K562 (cell line): ENCODE data around the gene PPP1R37. TPM values are rescaled to one million over a fixed set of nuclear protein-coding genes. Genes with fewer than 3 reads are reported as not detected.

Experiments used
- ATAC-seq: fragments of 200-7000 bp; cut with Tn5 transposase; 3 replicates; pipeline ENCODE4 v1.9.1; 2020; ENCODE audit warnings: moderate library complexity
- BruUV-seq: library from RNA; stranded (reverse); fragments of 400-500 nt; replicated peaks from 2 replicates; lab custom pipeline; 2021; lab: Mats Ljungman, UMichigan
- CTCF ChIA-PET: fragments of 300-600 bp; formaldehyde crosslinking; extraction: SDS; loops from one replicate; lab custom pipeline; 2021; ENCODE audit warnings: low intra/inter-chr PET ratio; lab: Yijun Ruan, JAX
- POLR2A ChIA-PET: fragments of 300-600, 350-650 bp; sonication (Branson Sonifier 250); formaldehyde crosslinking; extraction: SDS; loops from one replicate; lab custom pipeline; 2021; ENCODE audit warnings: antibody characterized with exemption, inconsistent platforms; lab: Yijun Ruan, JAX
- DNase-seq, 4 experiments: peaks; one replicate each; pipeline versions ENCODE4 v3.0.0 to v3.0.0-alpha.2; 2011 to 2018; ENCODE audit warnings: low spot score in 3 of 4, mixed read lengths in 3 of 4; ENCODE audit errors: extremely low read depth in 1 of 4
- FAIRE-seq: peaks from 2 replicates; lab custom pipeline; 2011; peaks lifted over from hg19 to GRCh38; lab: Jason Lieb, UNC
- H2AFZ ChIP-seq: 2 replicates; pipeline ENCODE4 v1.6.0; 2011; ENCODE audit warnings: low read depth, low read length, control low read depth, inconsistent platforms
- H3K27ac ChIP-seq: fragments of 200-600 bp; 3 replicates; pipeline ENCODE4 v1.8.0; 2011; ENCODE audit warnings: low read depth, mild to moderate bottlenecking, control low read depth, inconsistent platforms, low read length, moderate library complexity, mixed read lengths; ENCODE audit errors: extremely low read depth
- H3K27me3 ChIP-seq, 2 experiments: fragments of 300-600 bp in 1 of 2; 2 replicates in 1 of 2; 3 replicates in 1 of 2; pipeline versions ENCODE4 v1.6.0 to v1.8.0; 2011; ENCODE audit warnings: inconsistent platforms in 2 of 2, low read length in 2 of 2, mild to moderate bottlenecking in 1 of 2, mixed read lengths in 1 of 2, moderate library complexity in 1 of 2; ENCODE audit not compliant: control insufficient read depth in 2 of 2, insufficient read depth in 2 of 2
- H3K36me3 ChIP-seq: fragments of 300-600 bp; 3 replicates; pipeline ENCODE4 v1.8.0; 2011; ENCODE audit warnings: mild to moderate bottlenecking, low read length, inconsistent platforms; ENCODE audit not compliant: control insufficient read depth, insufficient read depth
- H3K4me1 ChIP-seq, 2 experiments: fragments of 200-600 bp in 1 of 2; replicated peaks in 1 of 2; 2 replicates in 1 of 2; 3 replicates in 1 of 2; pipeline versions ENCODE4 v1.5.1 to v1.8.0; 2011; ENCODE audit warnings: inconsistent platforms in 2 of 2, low read length in 2 of 2, mild to moderate bottlenecking in 1 of 2, mixed read lengths in 1 of 2, moderate library complexity in 1 of 2; ENCODE audit not compliant: control insufficient read depth in 2 of 2, insufficient read depth in 2 of 2
- H3K4me2 ChIP-seq: 2 replicates; pipeline ENCODE4 v1.6.1; 2011; ENCODE audit warnings: low read length, control low read depth, inconsistent platforms, mixed read lengths; ENCODE audit not compliant: insufficient read depth
- H3K4me3 ChIP-seq: fragments of 200-600 bp; sonication (generic), shearing (Covaris generic); 2 replicates; pipeline ENCODE4 v1.5.1; 2016; ENCODE audit warnings: control low read depth, inconsistent platforms
- H3K79me2 ChIP-seq: fragments of 200-600 bp; 3 replicates; pipeline ENCODE4 v1.8.0; 2011; ENCODE audit warnings: low read length, inconsistent platforms; ENCODE audit not compliant: control insufficient read depth, insufficient read depth
- H3K9ac ChIP-seq, 2 experiments: 2 replicates each; pipeline versions ENCODE4 v1.6.0 to v1.6.1; 2011; ENCODE audit warnings: low read depth in 2 of 2, low read length in 2 of 2, control low read depth in 1 of 2, inconsistent platforms in 1 of 2, mild to moderate bottlenecking in 1 of 2, mixed read lengths in 1 of 2; ENCODE audit not compliant: insufficient read depth in 1 of 2
- H3K9me1 ChIP-seq: one replicate; pipeline ENCODE4 v1.6.0; 2011; ENCODE audit warnings: inconsistent platforms, mild to moderate bottlenecking, low read length, moderate library complexity; ENCODE audit not compliant: control insufficient read depth, insufficient read depth
- H3K9me3 ChIP-seq: replicated peaks from 2 replicates; pipeline ENCODE4 v1.5.1; 2011; ENCODE audit warnings: low read depth, low read length, inconsistent platforms; ENCODE audit not compliant: control insufficient read depth, insufficient read depth
- H4K20me1 ChIP-seq: replicated peaks from 2 replicates; pipeline ENCODE4 v1.6.1; 2011; ENCODE audit warnings: low read length, inconsistent platforms, mixed read lengths; ENCODE audit not compliant: control insufficient read depth, insufficient read depth
- HEY1 ChIP-seq: fragments of 250-450 bp; sonication (Bioruptor Pico); IDR thresholded peaks from 2 replicates; pipeline ENCODE4 v1.5.0; 2020; ENCODE audit warnings: mild to moderate bottlenecking, moderate library complexity, borderline replicate concordance
- HNRNPH1 ChIP-seq: fragments of 200-400 bp; formaldehyde crosslinking; optimal IDR thresholded peaks from 2 replicates; pipeline ENCODE3; 2017; ENCODE audit warnings: low read depth, mild to moderate bottlenecking, low read length, moderate library complexity
- POLR2G ChIP-seq: fragments of 200-400 bp; formaldehyde crosslinking; IDR thresholded peaks from 2 replicates; pipeline ENCODE4 v1.6.1; 2017; ENCODE audit warnings: low read depth, mild to moderate bottlenecking, antibody characterized with exemption, low read length, moderate library complexity
- POLR3A ChIP-seq: IDR thresholded peaks from 2 replicates; pipeline ENCODE4 v1.6.1; 2011; ENCODE audit warnings: borderline replicate concordance, mild to moderate bottlenecking, moderate library complexity; ENCODE audit not compliant: insufficient read length, insufficient read depth; ENCODE audit errors: extremely low read depth
- SREBF2 ChIP-seq: sonication (generic); formaldehyde crosslinking; IDR thresholded peaks from 2 replicates; pipeline ENCODE4 v1.4.0; 2020; ENCODE audit warnings: mild to moderate bottlenecking, missing genetic modification reagents
- TOE1 ChIP-seq, 2 experiments: fragments of 450-650 bp in 1 of 2; sonication (generic) in 1 of 2; formaldehyde crosslinking in 1 of 2; IDR thresholded peaks; 2 replicates each; pipeline versions ENCODE4 v1.7.1 to v1.8.0; 2016 to 2022; ENCODE audit warnings: borderline replicate concordance in 2 of 2, mild to moderate bottlenecking in 2 of 2, antibody characterized with exemption in 1 of 2, inconsistent platforms in 1 of 2, low read depth in 1 of 2, missing genetic modification reagents in 1 of 2, moderate library complexity in 1 of 2
- ZKSCAN1 ChIP-seq: fragments of 150-350 bp; IDR thresholded peaks from 2 replicates; pipeline ENCODE4 v1.6.1; 2016; ENCODE audit warnings: low read depth, low read length
- ZNF165 ChIP-seq: fragments of 250-450 bp; sonication (Bioruptor Pico); IDR thresholded peaks from 2 replicates; pipeline ENCODE4 v1.4.0; 2020; ENCODE audit warnings: borderline replicate concordance
- WGBS: fragments of 100-300 bp; shearing (Covaris generic); methylation state at CpG from one replicate; pipeline ENCODE4 v1.1.6; 2016; ENCODE audit warnings: low coverage, mixed read lengths; ENCODE audit not compliant: insufficient coverage; ENCODE audit errors: missing lambda C conversion rate; 5-methylcytosine and 5-hydroxymethylcytosine counted together
- in situ Hi-C: fragments of 300-500 bp; cut with MboI; formaldehyde crosslinking; loops from 4 replicates; pipeline ENCODE4 v1.15.0; 2018; ENCODE audit warnings: inconsistent platforms, mixed read lengths
- intact Hi-C: fragments of 100-400 bp; cut with micrococcal nuclease; formaldehyde crosslinking; loops from 2 replicates; pipeline ENCODE4 v1.14.2; 2022
- polyA plus RNA-seq, 8 experiments: library from polyadenylated mRNA; depleted of rRNA in 4 of 8; stranded (reverse) in 5 of 8; unstranded in 3 of 8; fragments of >200 nt; fragmentation: Nextera tagmentation in 2 of 8; fragmentation: Illumina TruSeq in 1 of 8; extraction: Ambion mirVana in 2 of 8; extraction: Trizol in 1 of 8; gene quantifications; 2 replicates each; pipeline versions ENCODE4 v1.2.1 to v1.2.3, GENCODE V29; 2011 to 2014; ENCODE audit warnings: inconsistent platforms in 1 of 8, missing spikeins in 1 of 8
- total RNA-seq, 7 experiments: library from RNA; depleted of rRNA in 6 of 7; stranded (reverse); fragments of >200 nt in 6 of 7; fragmentation: Illumina TruSeq in 2 of 7; extraction: Trizol in 2 of 7; gene quantifications; 2 replicates each; pipeline versions ENCODE4 v1.2.1 to v1.2.3, GENCODE V29; 2011 to 2021; ENCODE audit warnings: low replicate concordance in 1 of 7
- TF ChIP-seq, protein P1 (sequence below), 2 experiments: fragments of 200-800 bp in 1 of 2; sonication (Bioruptor generic) in 1 of 2; sonication (generic) in 1 of 2; formaldehyde crosslinking in 1 of 2; IDR thresholded peaks in 1 of 2; conservative IDR thresholded peaks in 1 of 2; 2 replicates each; pipeline versions ENCODE4 v1.5.0 to v1.6.1; 2016 to 2020; ENCODE audit warnings: missing compliant biosample characterization in 1 of 2, missing genetic modification characterization in 1 of 2, missing genetic modification reagents in 1 of 2
- TF ChIP-seq, protein P2 (sequence below), 3 experiments: IDR thresholded peaks in 2 of 3; conservative IDR thresholded peaks in 1 of 3; 2 replicates each; pipeline ENCODE4 v1.5.1; 2011 to 2012; ENCODE audit warnings: low read length in 3 of 3, mild to moderate bottlenecking in 3 of 3, control low read depth in 2 of 3, improper control_type of control experiment in 1 of 3, inconsistent platforms in 1 of 3, low read depth in 1 of 3, mixed read lengths in 1 of 3, moderate library complexity in 1 of 3; ENCODE audit not compliant: insufficient read depth in 2 of 3
- TF ChIP-seq, protein P3 (sequence below): IDR thresholded peaks from 2 replicates; pipeline ENCODE4 v1.6.1; 2016; ENCODE audit warnings: missing genetic modification characterization, missing compliant biosample characterization

Gene PPP1R37
- total and polyA plus RNA-seq, 9 of the 15 experiments (the other 6 are each of a cell fraction or from before 2014, with no cell fraction given), result 0.04 to 20.3 (median 7.3) TPM

DNA sequence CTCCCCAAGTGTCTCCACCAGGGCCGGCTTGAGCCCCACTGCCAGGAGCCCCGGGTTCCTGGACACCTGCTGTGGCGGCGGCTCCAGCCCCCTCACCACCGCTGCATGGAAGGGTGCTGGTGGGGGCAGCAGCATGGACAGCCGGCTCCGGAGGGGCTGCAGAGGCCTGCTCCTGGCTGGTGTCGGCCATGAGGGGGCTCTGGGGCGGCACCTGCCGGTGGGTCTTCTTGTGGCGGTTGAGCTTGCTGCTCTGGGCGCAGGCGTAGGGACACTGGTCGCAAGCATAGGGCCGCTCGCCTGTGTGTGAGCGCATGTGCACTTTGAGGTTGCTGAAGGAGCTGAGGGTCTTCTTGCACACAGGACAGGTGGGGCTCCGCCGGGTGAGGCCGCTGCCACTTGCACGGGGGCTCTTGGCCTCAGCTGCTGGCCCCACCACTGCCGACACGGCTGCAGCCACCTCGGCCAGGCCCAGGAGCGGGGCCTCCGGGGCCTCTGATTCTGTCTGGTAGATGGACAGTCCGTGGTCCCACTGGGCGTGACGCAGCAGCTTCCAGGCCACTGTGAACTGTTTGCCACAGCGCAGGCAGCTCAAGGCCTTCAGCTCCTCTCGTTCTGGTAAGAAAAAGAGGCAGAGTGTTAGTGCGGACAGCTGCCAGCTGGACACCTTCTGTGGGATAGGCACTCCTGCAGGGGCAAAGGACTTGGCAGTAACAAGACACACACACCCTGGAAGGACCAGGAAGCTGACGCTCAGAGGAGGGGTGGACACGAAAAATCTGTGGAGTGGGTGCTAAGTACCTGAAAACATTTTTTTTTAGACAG is 20.8 kb upstream of the PPP1R37 start:
- no peak for FAIRE-seq
- no peak overlapping the region for H2AFZ ChIP-seq
- H3K79me2 ChIP-seq, result peaks cover 22% of the 10 kb centered on the region
- H3K27me3 ChIP-seq, result no peaks in the 10 kb centered on the region
- H3K9me3 ChIP-seq, result no peaks in the 10 kb centered on the region
- CTCF ChIA-PET, result no interaction called here
- POLR2A ChIA-PET, result interaction anchor here (0.6 to 0.9 kb wide), 3 partner anchors 10 to 259 kb away, joined by 3 to 4 read pairs (median 3); no protein-coding TSS in a partner anchor
- no peak overlapping the region for H3K4me2 ChIP-seq
- ATAC-seq, result no peak
- H3K27ac ChIP-seq, result no peak overlapping the region
- H3K9me1 ChIP-seq, result no peaks in the 10 kb centered on the region
- no peak overlapping the region for H3K4me3 ChIP-seq
- no peak for DNase-seq
- peaks cover 7% of the 10 kb centered on the region; the same call in 1 of the 2 replicates for H4K20me1 ChIP-seq
- BruUV-seq, result no TSS peak
- H3K36me3 ChIP-seq, result peaks cover 60% of the 10 kb centered on the region; the same call in 2 of the 3 replicates
- 86% methylated on average over 20 of the region's 34 CpGs for WGBS
- H3K4me1 ChIP-seq, result peaks cover 10 to 55% of the 10 kb centered on the region in 2 experiments
- intact Hi-C loops, result no loop called here
- in situ Hi-C loops, result no loop called here
- H3K9ac ChIP-seq, result peak overlapping the region in 1 of 2 experiments; percentile 20; a peak in 2 of 4 replicates
- TF ChIP-seq, protein P1, sequence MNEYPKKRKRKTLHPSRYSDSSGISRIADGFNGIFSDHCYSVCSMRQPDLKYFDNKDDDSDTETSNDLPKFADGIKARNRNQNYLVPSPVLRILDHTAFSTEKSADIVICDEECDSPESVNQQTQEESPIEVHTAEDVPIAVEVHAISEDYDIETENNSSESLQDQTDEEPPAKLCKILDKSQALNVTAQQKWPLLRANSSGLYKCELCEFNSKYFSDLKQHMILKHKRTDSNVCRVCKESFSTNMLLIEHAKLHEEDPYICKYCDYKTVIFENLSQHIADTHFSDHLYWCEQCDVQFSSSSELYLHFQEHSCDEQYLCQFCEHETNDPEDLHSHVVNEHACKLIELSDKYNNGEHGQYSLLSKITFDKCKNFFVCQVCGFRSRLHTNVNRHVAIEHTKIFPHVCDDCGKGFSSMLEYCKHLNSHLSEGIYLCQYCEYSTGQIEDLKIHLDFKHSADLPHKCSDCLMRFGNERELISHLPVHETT (CRISPR knock-in tag; conservative IDR thresholded peaks at IDR 0.05 in 1 of 2, IDR thresholded peaks at IDR 0.05 in 1 of 2), result no peak
- TF ChIP-seq ZKSCAN1, result no peak
- TF ChIP-seq HEY1 (CRISPR knock-in tag), result no peak
- TF ChIP-seq HNRNPH1, result no peak
- TF ChIP-seq POLR2G, result peak; percentile 71
- TF ChIP-seq ZNF165 (CRISPR knock-in tag), result no peak
- no peak for TF ChIP-seq TOE1 (IDR thresholded peaks at IDR 0.05; ENCODE audit: borderline replicate concordance)
- no peak for TF ChIP-seq TOE1 (CRISPR knock-in tag; IDR thresholded peaks at IDR 0.05; ENCODE audit: borderline replicate concordance, low read depth)
- TF ChIP-seq, protein P2, sequence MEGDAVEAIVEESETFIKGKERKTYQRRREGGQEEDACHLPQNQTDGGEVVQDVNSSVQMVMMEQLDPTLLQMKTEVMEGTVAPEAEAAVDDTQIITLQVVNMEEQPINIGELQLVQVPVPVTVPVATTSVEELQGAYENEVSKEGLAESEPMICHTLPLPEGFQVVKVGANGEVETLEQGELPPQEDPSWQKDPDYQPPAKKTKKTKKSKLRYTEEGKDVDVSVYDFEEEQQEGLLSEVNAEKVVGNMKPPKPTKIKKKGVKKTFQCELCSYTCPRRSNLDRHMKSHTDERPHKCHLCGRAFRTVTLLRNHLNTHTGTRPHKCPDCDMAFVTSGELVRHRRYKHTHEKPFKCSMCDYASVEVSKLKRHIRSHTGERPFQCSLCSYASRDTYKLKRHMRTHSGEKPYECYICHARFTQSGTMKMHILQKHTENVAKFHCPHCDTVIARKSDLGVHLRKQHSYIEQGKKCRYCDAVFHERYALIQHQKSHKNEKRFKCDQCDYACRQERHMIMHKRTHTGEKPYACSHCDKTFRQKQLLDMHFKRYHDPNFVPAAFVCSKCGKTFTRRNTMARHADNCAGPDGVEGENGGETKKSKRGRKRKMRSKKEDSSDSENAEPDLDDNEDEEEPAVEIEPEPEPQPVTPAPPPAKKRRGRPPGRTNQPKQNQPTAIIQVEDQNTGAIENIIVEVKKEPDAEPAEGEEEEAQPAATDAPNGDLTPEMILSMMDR (IDR thresholded peaks at IDR 0.05 in 2 of 3, conservative IDR thresholded peaks at IDR 0.05 in 1 of 3; ENCODE audit: insufficient read depth in 2 of 3, low read depth in 1 of 3, low read length in 3 of 3), result no peak
- TF ChIP-seq SREBF2, result no peak
- TF ChIP-seq POLR3A, result no peak
- TF ChIP-seq, protein P3, sequence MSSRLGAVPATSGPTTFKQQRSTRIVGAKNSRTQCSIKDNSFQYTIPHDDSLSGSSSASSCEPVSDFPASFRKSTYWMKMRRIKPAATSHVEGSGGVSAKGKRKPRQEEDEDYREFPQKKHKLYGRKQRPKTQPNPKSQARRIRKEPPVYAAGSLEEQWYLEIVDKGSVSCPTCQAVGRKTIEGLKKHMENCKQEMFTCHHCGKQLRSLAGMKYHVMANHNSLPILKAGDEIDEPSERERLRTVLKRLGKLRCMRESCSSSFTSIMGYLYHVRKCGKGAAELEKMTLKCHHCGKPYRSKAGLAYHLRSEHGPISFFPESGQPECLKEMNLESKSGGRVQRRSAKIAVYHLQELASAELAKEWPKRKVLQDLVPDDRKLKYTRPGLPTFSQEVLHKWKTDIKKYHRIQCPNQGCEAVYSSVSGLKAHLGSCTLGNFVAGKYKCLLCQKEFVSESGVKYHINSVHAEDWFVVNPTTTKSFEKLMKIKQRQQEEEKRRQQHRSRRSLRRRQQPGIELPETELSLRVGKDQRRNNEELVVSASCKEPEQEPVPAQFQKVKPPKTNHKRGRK (tag), result no peak
